ENCODE results near the gene EFHC2. TPM values are rescaled to one million over a fixed set of nuclear protein-coding genes. Genes with fewer than 3 reads are reported as not detected.
"Not testable (repeated sequence)": the region's sequence is repeated elsewhere in the genome, so short reads cannot be mapped to it uniquely, and the experiment has no call there.

EFHC2 gene
- total RNA-seq, 4 donors from 2014 or later, result 3.4 to 6.9 (median 4.6) TPM

DNA sequence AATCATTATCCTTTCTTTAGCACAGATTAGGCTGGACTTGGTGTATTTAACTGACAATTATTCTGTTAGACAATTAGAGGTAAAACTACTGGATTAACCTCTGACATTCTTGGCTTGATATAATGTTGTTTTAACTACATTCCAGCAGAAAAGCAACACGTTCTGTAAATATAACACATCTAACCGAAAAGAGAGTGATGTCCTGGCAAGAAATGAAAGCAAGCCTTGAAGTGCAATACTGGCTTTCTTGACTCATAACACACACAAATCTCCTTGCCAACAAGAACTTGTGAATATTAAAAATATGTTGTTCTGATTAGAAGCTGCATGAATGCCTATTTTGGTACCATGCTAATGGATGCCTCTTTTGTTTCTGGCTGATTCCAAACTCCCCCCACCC, 76.4 kb downstream of the EFHC2 start:
- intact Hi-C loops (cut with DNase I; ENCODE audit: low total_unique reads), result no loop called here
- WGBS, 2 donors, result 35 to 48% methylated on average over 2 of the region's 2 CpGs
- H3K4me3 ChIP-seq (ENCODE audit: low read depth, poor library complexity, severe bottlenecking), result no peak overlapping the region
- no peak for TF ChIP-seq POLR2A (IDR thresholded peaks at IDR 0.05)
- no peak for TF ChIP-seq CTCF (IDR thresholded peaks at IDR 0.05)
- no peak for DNase-seq (ENCODE audit: low spot score in 2 of 2)

DNA sequence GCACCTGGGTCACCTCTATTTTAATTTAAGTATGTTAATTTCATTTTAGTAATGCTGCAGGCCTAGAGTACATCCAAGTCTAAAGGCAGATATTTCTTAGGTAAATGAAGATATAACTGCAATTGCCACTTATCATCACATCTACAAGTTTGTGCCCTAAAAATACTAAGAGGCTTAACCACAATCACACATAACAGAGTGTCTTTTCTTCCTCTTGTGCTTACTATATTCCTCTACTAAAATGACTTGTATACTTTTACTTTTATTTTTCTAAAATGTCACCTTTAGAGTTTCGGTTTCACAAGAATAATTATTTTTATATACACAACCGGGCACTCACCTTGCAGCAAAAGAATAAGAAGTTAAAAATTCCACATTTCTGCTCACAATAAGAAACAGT, 77.9 kb downstream of the EFHC2 start:
- intact Hi-C loops (cut with DNase I; ENCODE audit: low total_unique reads), result no loop called here
- H3K4me3 ChIP-seq (ENCODE audit: low read depth, poor library complexity, severe bottlenecking), result no peak overlapping the region
- TF ChIP-seq CTCF (IDR thresholded peaks at IDR 0.05), result no peak
- no peak for TF ChIP-seq POLR2A (IDR thresholded peaks at IDR 0.05)
- DNase-seq (ENCODE audit: low spot score in 2 of 2), result no peak
- WGBS, 2 donors, result 78 to 95% methylated on average over 2 of the region's 2 CpGs

- no peak overlapping the region for H3K4me3 ChIP-seq (ENCODE audit: low read depth, poor library complexity, severe bottlenecking)
- TF ChIP-seq CTCF (IDR thresholded peaks at IDR 0.05), result no peak
- TF ChIP-seq POLR2A (IDR thresholded peaks at IDR 0.05), result no peak
- intact Hi-C loops (cut with DNase I; ENCODE audit: low total_unique reads), result no loop called here
- DNase-seq (ENCODE audit: low spot score in 2 of 2), result no peak
These were observed 78.5 kb downstream of the EFHC2 start for GRCh38 chrX:44264936-44265335.

DNA sequence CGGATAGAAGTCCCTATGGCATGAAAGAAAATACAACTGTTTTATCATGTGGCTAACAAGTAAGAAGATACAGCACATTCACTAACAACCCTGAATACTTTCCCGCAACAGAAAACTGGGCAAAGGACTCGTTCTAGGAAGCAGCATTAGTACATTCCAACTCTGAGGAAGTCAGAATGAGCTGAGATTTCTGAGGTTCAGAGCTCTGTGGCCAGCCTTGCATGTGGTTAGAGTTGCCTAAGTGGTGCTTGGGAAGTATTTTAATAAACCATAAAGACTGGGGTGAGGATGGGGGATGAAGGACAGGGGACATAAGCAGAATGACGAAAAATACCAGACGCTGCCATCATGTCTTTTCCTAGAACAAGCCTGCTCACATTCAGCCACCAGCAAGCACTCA, 82.2 kb downstream of the EFHC2 start:
- DNase-seq (ENCODE audit: low spot score in 2 of 2), result no peak
- WGBS, 2 donors, result 84 to 89% methylated on average over 5 of the region's 5 CpGs
- no peak overlapping the region for H3K4me3 ChIP-seq (ENCODE audit: low read depth, poor library complexity, severe bottlenecking)
- intact Hi-C loops (cut with DNase I; ENCODE audit: low total_unique reads), result no loop called here
- TF ChIP-seq POLR2A (IDR thresholded peaks at IDR 0.05) (no peak), CTCF (IDR thresholded peaks at IDR 0.05) (no peak)

GRCh38 chrX:44260609-44261008, 82.9 kb downstream of the EFHC2 start:
- DNase-seq (ENCODE audit: low spot score in 2 of 2), result no peak

DNA sequence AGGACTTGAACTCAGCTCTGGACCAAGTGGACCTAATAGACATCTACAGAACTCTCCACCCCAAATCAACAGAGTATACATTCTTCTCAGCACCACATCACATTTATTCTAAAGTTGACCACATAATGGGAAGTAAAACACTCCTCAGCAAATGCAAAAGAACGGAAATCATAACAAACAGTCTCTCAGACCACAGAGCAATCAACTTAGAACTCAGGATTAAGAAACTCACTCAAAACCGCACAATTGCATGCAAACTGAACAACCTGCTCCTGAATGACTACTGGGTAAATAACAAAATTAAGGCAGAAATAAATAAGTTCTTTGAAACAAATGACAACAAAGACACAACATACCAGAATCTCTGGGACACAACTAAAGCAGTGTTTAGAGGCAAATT, 87.7 kb downstream of the EFHC2 start:
- 91 to 92% methylated on average over 2 of the region's 2 CpGs for WGBS, 2 donors
- intact Hi-C loops (cut with DNase I; ENCODE audit: low total_unique reads); DNase-seq (ENCODE audit: low spot score in 2 of 2); H3K4me3 ChIP-seq (ENCODE audit: low read depth, poor library complexity, severe bottlenecking): not testable (repeated sequence)

More at GRCh38 chrX:44260609-44261008, 82.9 kb downstream of the EFHC2 start:
- intact Hi-C loops (cut with DNase I; ENCODE audit: low total_unique reads), result no loop called here
- TF ChIP-seq CTCF (IDR thresholded peaks at IDR 0.05) (no peak), POLR2A (IDR thresholded peaks at IDR 0.05) (no peak)
- H3K4me3 ChIP-seq (ENCODE audit: low read depth, poor library complexity, severe bottlenecking), result no peak overlapping the region

Measured in lower leg skin (tissue), 4 donors.